ENCODE measurements around the gene WDR93. TPM values are rescaled to one million over a fixed set of nuclear protein-coding genes. Genes with fewer than 3 reads are reported as not detected.
"Not testable (repeated sequence)": the region's sequence is repeated elsewhere in the genome, so short reads cannot be mapped to it uniquely, and the experiment has no call there.

WDR93 gene
- total RNA-seq, 4 donors from 2014 or later: not detected

DNA sequence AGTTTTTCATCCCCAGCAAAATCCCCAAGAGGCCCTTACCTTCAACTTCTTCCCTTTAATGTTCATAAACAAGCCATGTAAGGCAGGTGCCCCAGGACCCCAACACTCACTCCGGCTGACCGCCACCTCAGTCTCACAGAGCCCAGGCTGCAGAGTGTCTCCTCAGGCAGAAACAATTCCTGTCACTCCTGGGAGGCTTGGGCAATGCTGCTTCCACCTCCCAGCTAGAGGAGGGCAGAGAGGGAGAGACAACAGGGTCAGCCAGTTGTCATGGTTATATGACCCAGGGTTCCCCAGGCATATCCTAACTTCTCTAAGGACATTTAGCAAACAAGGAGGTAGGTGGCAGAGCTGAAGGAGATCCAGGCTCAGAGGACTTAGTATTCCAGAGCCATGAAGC lies 11.4 kb upstream of the WDR93 start, which contains the start of gene PLIN1:
Gene PLIN1 (minus strand): TSS at position 156 of the 400 bp plus-strand sequence. CDS start 1,878 bp downstream, outside the sequence.
- peaks cover 13 to 24% (median 17%) of the 10 kb centered on the region in 4 donors for H3K4me1 ChIP-seq
- no peaks in the 10 kb centered on the region for H3K27me3 ChIP-seq
- in situ Hi-C loops (cut with MboI; ENCODE audit: low pct_ligation_motif_present in 1 of 4, low pct_unique_long_range_greater_than_20kb in 1 of 4, low sequenced_read_pairs in 3 of 4) (no loop called here), intact Hi-C loops (cut with DNase I; ENCODE audit: low total_unique reads) (no loop called here)
- no peaks in the 10 kb centered on the region for H3K9me3 ChIP-seq
- peaks cover 0 to 3% (median 0%) of the 10 kb centered on the region in 4 donors for H3K36me3 ChIP-seq
- TF ChIP-seq POLR2AphosphoS5 (IDR thresholded peaks at IDR 0.05) (no peak), POLR2A (IDR thresholded peaks at IDR 0.05) (no peak), EP300 (IDR thresholded peaks at IDR 0.05; ENCODE audit: low read depth) (no peak)
- TF ChIP-seq, protein P1, sequence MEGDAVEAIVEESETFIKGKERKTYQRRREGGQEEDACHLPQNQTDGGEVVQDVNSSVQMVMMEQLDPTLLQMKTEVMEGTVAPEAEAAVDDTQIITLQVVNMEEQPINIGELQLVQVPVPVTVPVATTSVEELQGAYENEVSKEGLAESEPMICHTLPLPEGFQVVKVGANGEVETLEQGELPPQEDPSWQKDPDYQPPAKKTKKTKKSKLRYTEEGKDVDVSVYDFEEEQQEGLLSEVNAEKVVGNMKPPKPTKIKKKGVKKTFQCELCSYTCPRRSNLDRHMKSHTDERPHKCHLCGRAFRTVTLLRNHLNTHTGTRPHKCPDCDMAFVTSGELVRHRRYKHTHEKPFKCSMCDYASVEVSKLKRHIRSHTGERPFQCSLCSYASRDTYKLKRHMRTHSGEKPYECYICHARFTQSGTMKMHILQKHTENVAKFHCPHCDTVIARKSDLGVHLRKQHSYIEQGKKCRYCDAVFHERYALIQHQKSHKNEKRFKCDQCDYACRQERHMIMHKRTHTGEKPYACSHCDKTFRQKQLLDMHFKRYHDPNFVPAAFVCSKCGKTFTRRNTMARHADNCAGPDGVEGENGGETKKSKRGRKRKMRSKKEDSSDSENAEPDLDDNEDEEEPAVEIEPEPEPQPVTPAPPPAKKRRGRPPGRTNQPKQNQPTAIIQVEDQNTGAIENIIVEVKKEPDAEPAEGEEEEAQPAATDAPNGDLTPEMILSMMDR (IDR thresholded peaks at IDR 0.05): no peak
- H3K27ac ChIP-seq: peak within 1 kb of the TSS; percentile 79 to 80 (median 80)
- WGBS, 2 donors (ENCODE audit: low coverage in 1 of 2): 91% methylated on average over 2 of the region's 2 CpGs; no CpG with 5 or more reads in 1 of the 2 donors
- H3K4me3 ChIP-seq: no peak within 1 kb of the TSS
- DNase-seq: no peak

DNA sequence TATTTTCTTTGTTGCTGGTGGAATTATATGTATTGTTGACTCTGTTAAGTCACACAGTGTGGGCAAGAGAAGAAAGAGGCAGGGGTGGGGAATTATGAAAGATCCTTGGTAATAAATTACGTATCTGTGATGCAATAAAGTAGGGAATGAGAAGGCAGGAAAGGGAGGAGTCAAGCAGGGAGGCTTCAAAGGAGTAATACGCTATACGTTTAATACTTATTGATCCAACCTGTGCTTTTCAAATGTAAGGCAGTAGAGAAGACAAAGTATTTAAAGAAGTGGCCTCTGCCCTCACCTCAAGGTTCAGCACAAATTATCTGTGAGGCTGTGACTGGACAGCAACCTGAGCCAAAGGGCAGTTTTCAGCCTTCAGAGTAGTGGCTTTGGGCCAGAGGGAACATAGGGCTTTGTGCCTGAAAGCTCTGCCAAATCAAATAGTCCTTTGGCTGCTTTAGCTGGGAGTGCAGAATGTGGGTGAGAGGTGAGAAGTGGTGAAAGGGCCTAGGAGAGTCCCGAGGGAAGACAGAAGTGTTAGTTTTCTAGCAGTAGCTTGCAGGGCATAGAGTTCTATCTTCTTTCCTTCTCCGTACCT lies 10.2 kb upstream of the WDR93 start:
- peaks cover 13 to 24% (median 17%) of the 10 kb centered on the region in 4 donors for H3K4me1 ChIP-seq
- TF ChIP-seq POLR2A (IDR thresholded peaks at IDR 0.05) (no peak), EP300 (IDR thresholded peaks at IDR 0.05; ENCODE audit: low read depth) (no peak), POLR2AphosphoS5 (IDR thresholded peaks at IDR 0.05) (peak; percentile 17 to 82 (median 74))
- H3K9me3 ChIP-seq: no peaks in the 10 kb centered on the region
- WGBS, 2 donors (ENCODE audit: low coverage in 1 of 2): 30 to 46% methylated on average over 4 to 5 of the region's 5 CpGs
- H3K27ac ChIP-seq: peak overlapping the region; percentile 79 to 80 (median 80)
- intact Hi-C loops (cut with DNase I; ENCODE audit: low total_unique reads): no loop called here
- H3K36me3 ChIP-seq: peaks cover 0 to 7% (median 3%) of the 10 kb centered on the region in 4 donors
- in situ Hi-C loops (cut with MboI; ENCODE audit: low pct_ligation_motif_present in 1 of 4, low pct_unique_long_range_greater_than_20kb in 1 of 4, low sequenced_read_pairs in 3 of 4): no loop called here
- peak; percentile 76 for DNase-seq
- no peak overlapping the region for H3K4me3 ChIP-seq
- H3K27me3 ChIP-seq: no peaks in the 10 kb centered on the region

DNA sequence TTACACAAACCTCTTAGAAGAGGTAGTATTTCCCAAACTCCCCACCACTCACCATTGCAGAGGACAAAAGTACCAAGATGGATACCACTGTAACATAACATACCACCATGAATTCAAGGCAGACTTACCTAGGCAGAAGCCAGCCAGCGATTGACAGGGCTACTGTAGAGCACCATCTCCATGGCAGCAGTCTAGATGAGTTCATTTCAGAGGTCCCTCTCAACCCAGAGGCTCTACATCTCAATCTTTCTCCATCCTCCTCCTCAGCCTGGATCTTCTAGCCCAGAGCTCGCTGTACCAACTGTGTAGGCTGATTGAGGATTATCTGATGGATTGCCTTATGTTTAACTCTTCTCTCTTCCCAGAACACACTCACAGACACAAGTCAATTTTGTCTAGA lies 9.5 kb upstream of the WDR93 start:
- DNase-seq: no peak
- peaks cover 13 to 24% (median 17%) of the 10 kb centered on the region in 4 donors for H3K4me1 ChIP-seq
- no peak overlapping the region for H3K4me3 ChIP-seq

DNA sequence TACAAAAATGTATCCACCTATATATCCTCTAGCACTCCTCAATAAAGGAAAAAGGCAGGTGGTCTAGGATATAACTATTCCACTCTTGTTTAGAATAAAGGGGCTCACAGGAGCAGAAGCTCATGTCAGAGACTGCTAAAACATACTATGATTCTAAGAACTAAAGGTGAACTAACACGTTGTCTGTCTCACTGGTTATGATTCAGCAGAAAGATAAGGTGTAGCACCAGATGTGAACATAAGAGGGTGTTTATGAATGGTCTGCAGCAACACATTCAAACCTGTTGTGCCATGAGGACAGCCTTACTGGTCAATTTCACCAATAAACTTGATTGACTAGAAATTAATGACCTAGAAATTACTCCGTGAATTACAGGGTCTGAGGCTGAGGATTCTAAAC lies 4.6 kb upstream of the WDR93 start:
- no peaks in the 10 kb centered on the region for H3K27me3 ChIP-seq
- intact Hi-C loops (cut with DNase I; ENCODE audit: low total_unique reads): no loop called here
- TF ChIP-seq POLR2AphosphoS5 (IDR thresholded peaks at IDR 0.05): no peak
- no peak for TF ChIP-seq POLR2A (IDR thresholded peaks at IDR 0.05)
- TF ChIP-seq EP300 (IDR thresholded peaks at IDR 0.05; ENCODE audit: low read depth): no peak
- TF ChIP-seq, protein P1 (IDR thresholded peaks at IDR 0.05): no peak
- WGBS, 2 donors (ENCODE audit: low coverage in 1 of 2): 75 to 76% methylated on average over 2 of the region's 2 CpGs
- H3K4me1 ChIP-seq: peaks cover 7 to 38% (median 18%) of the 10 kb centered on the region in 4 donors
- H3K36me3 ChIP-seq: peaks cover 0 to 13% (median 3%) of the 10 kb centered on the region in 4 donors
- H3K9me3 ChIP-seq: no peaks in the 10 kb centered on the region
- H3K4me3 ChIP-seq: no peak overlapping the region
- in situ Hi-C loops (cut with MboI; ENCODE audit: low pct_ligation_motif_present in 1 of 4, low pct_unique_long_range_greater_than_20kb in 1 of 4, low sequenced_read_pairs in 3 of 4): no loop called here
- no peak for DNase-seq
- no peak overlapping the region for H3K27ac ChIP-seq

More for the DNA sequence above, 9.5 kb upstream of the WDR93 start:
- Histone ChIP-seq H3K27ac (peak overlapping the region; percentile 79 to 80 (median 80)), H3K36me3 (peaks cover 0 to 13% (median 3%) of the 10 kb centered on the region in 4 donors), H3K27me3 (no peaks in the 10 kb centered on the region), H3K9me3 (no peaks in the 10 kb centered on the region)
- in situ Hi-C loops (cut with MboI; ENCODE audit: low pct_ligation_motif_present in 1 of 4, low pct_unique_long_range_greater_than_20kb in 1 of 4, low sequenced_read_pairs in 3 of 4) (no loop called here), intact Hi-C loops (cut with DNase I; ENCODE audit: low total_unique reads) (no loop called here)
- WGBS, 2 donors (ENCODE audit: low coverage in 1 of 2): 82% methylated on average over 2 of the region's 2 CpGs; no CpG with 5 or more reads in 1 of the 2 donors
- TF ChIP-seq POLR2AphosphoS5 (IDR thresholded peaks at IDR 0.05): no peak
- TF ChIP-seq POLR2A (IDR thresholded peaks at IDR 0.05): no peak
- TF ChIP-seq EP300 (IDR thresholded peaks at IDR 0.05; ENCODE audit: low read depth): no peak

DNA sequence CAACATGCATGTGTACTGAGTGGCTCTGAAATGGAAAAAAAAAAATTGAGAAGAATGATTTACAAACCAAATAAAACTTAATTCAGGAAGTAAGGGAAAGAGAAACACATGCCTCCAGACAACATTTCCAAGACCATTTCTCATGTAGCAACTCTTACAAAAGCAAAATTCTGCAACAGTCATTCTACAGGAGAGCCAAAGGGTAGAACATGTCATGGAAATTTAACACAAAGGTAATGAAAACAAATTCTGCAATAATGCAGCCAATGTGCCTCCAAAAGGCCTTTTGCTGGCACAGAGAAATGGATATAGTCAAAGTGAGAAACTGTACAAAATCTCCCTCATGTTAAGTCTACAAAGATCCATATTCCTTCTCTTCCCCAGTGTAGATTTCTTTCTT lies 4.1 kb upstream of the WDR93 start:
- peaks cover 3 to 36% (median 17%) of the 10 kb centered on the region in 4 donors for H3K4me1 ChIP-seq
- no peaks in the 10 kb centered on the region for H3K27me3 ChIP-seq
- TF ChIP-seq POLR2AphosphoS5 (IDR thresholded peaks at IDR 0.05) (no peak), EP300 (IDR thresholded peaks at IDR 0.05; ENCODE audit: low read depth) (no peak), POLR2A (IDR thresholded peaks at IDR 0.05) (no peak)
- TF ChIP-seq, protein P1 (IDR thresholded peaks at IDR 0.05): no peak
- intact Hi-C loops (cut with DNase I; ENCODE audit: low total_unique reads) (no loop called here), in situ Hi-C loops (cut with MboI; ENCODE audit: low pct_ligation_motif_present in 1 of 4, low pct_unique_long_range_greater_than_20kb in 1 of 4, low sequenced_read_pairs in 3 of 4) (no loop called here)
- no peak overlapping the region for H3K4me3 ChIP-seq
- H3K36me3 ChIP-seq: peaks cover 0 to 13% (median 3%) of the 10 kb centered on the region in 4 donors
- no peak overlapping the region for H3K27ac ChIP-seq
- H3K9me3 ChIP-seq: no peaks in the 10 kb centered on the region
- DNase-seq: no peak

DNA sequence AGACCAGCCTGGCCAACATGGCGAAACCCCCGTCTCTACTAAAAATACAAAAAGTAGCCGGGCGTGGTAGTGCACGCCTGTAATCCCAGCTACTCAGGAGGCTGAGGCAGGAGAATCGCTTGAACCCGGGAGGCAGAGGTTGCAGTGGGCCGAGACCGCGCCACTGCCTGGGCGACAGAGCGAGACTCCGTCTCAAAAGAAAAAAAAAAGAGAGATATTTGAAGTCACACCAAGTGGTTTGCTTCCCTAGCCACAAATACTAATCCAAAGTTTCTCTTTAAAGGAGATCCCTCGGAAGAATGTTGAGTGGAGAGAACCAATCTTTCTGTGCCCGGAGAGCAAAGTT lies 708 bp upstream of the WDR93 start:
- H3K27me3 ChIP-seq; H3K36me3 ChIP-seq; DNase-seq; intact Hi-C loops (cut with DNase I; ENCODE audit: low total_unique reads); H3K9me3 ChIP-seq; in situ Hi-C loops (cut with MboI; ENCODE audit: low pct_ligation_motif_present in 1 of 4, low pct_unique_long_range_greater_than_20kb in 1 of 4, low sequenced_read_pairs in 3 of 4): not testable (repeated sequence)
- peaks cover 3 to 32% (median 17%) of the 10 kb centered on the region in 4 donors for H3K4me1 ChIP-seq
- 20 to 40% methylated on average over 4 to 15 of the region's 15 CpGs for WGBS, 2 donors (ENCODE audit: low coverage in 1 of 2)
- H3K4me3 ChIP-seq: peak overlapping the region; percentile 54 to 82 (median 67)
- H3K27ac ChIP-seq: peak overlapping the region; percentile 78 to 83 (median 80)
